ENCODE measurements around the gene SNX4.
"Not testable (repeated sequence)": the region's sequence is repeated elsewhere in the genome, so short reads cannot be mapped to it uniquely, and the experiment has no call there.

Gene SNX4

GRCh38 chr3:125462722-125463299 is 57.2 kb downstream of the SNX4 start:
- DNase-seq (ENCODE audit: low read depth, low spot score): no peak

- no peak for DNase-seq (ENCODE audit: low read depth, low spot score)
Observed at GRCh38 chr3:125461896-125462295, 58.1 kb downstream of the SNX4 start.

GRCh38 chr3:125460233-125460632 is 59.8 kb downstream of the SNX4 start:
- DNase-seq (ENCODE audit: low read depth, low spot score): no peak

- DNase-seq (ENCODE audit: low read depth, low spot score): no peak
Observed at GRCh38 chr3:125443923-125444322, 76.1 kb downstream of the SNX4 start.

GRCh38 chr3:125442506-125442905 is 77.5 kb downstream of the SNX4 start:
- no peak for DNase-seq (ENCODE audit: low read depth, low spot score)

GRCh38 chr3:125440970-125441369 is 79.0 kb downstream of the SNX4 start:
- no peak for DNase-seq (ENCODE audit: low read depth, low spot score)

GRCh38 chr3:125440559-125440955 is 79.4 kb downstream of the SNX4 start:
- no peak for DNase-seq (ENCODE audit: low read depth, low spot score)

GRCh38 chr3:125437631-125438435 is 82.2 kb downstream of the SNX4 start:
- DNase-seq (ENCODE audit: low read depth, low spot score): peak; percentile 28

- DNase-seq (ENCODE audit: low read depth, low spot score): no peak
Observed at GRCh38 chr3:125436921-125437320, 83.1 kb downstream of the SNX4 start.

- DNase-seq (ENCODE audit: low read depth, low spot score): no peak
Observed at GRCh38 chr3:125435231-125435630, 84.8 kb downstream of the SNX4 start.

- DNase-seq (ENCODE audit: low read depth, low spot score): no peak
Observed at GRCh38 chr3:125434582-125435011, 85.4 kb downstream of the SNX4 start.

- no peak for DNase-seq (ENCODE audit: low read depth, low spot score)
Observed at GRCh38 chr3:125433611-125434041, 86.4 kb downstream of the SNX4 start.

GRCh38 chr3:125433091-125433534 is 86.9 kb downstream of the SNX4 start:
- no peak for DNase-seq (ENCODE audit: low read depth, low spot score)

- DNase-seq (ENCODE audit: low read depth, low spot score): no peak
Observed at GRCh38 chr3:125431912-125432790, 87.9 kb downstream of the SNX4 start.

- no peak for DNase-seq (ENCODE audit: low read depth, low spot score)
Observed at GRCh38 chr3:125431391-125431790, 88.6 kb downstream of the SNX4 start.

- no peak for DNase-seq (ENCODE audit: low read depth, low spot score)
Observed at GRCh38 chr3:125428216-125428830, 91.7 kb downstream of the SNX4 start.

GRCh38 chr3:125418306-125418705 is 101.7 kb downstream of the SNX4 start:
- DNase-seq (ENCODE audit: low read depth, low spot score): no peak

GRCh38 chr3:125416235-125416634 is 103.8 kb downstream of the SNX4 start:
- no peak for DNase-seq (ENCODE audit: low read depth, low spot score)

GRCh38 chr3:125414669-125415068 is 105.3 kb downstream of the SNX4 start:
- no peak for DNase-seq (ENCODE audit: low read depth, low spot score)

GRCh38 chr3:125410922-125411321 is 109.1 kb downstream of the SNX4 start:
- DNase-seq (ENCODE audit: low read depth, low spot score): no peak

- no peak for DNase-seq (ENCODE audit: low read depth, low spot score)
Observed at GRCh38 chr3:125406070-125406469, 113.9 kb downstream of the SNX4 start.

GRCh38 chr3:125405515-125405914 is 114.5 kb downstream of the SNX4 start:
- DNase-seq (ENCODE audit: low read depth, low spot score): not testable (repeated sequence)
